HG03442 (cell line): ENCODE measurements around the gene HIVEP2.
A peak's percentile ranks its signal among the peaks of the same experiment; 100 is the strongest.

Experiments
- ATAC-seq: cut with Tn5 transposase; IDR thresholded peaks from one replicate; pipeline ENCODE4 v1.9.1; 2021; ENCODE audit warnings: mild to moderate bottlenecking, moderate library complexity; ENCODE audit not compliant: unreplicated experiment

HIVEP2 gene

GRCh38 chr6:142945446-142946180 is 637 bp upstream of the HIVEP2 start:
- ATAC-seq: no peak

GRCh38 chr6:142944124-142945048 is 590 bp downstream of the HIVEP2 start:
- ATAC-seq: no peak

- ATAC-seq: no peak
Measured at GRCh38 chr6:142943711-142944123, 1.3 kb downstream of the HIVEP2 start.

- no peak for ATAC-seq
Measured at GRCh38 chr6:142942805-142943227, 2.2 kb downstream of the HIVEP2 start.

- no peak for ATAC-seq
Measured at GRCh38 chr6:142942238-142942637, 2.7 kb downstream of the HIVEP2 start.

- ATAC-seq: no peak
Measured at GRCh38 chr6:142941018-142941417, 4.0 kb downstream of the HIVEP2 start.

- no peak for ATAC-seq
Measured at GRCh38 chr6:142940487-142940886, 4.5 kb downstream of the HIVEP2 start.

- ATAC-seq: no peak
Measured at GRCh38 chr6:142938510-142938909, 6.5 kb downstream of the HIVEP2 start.

- no peak for ATAC-seq
Measured at GRCh38 chr6:142937986-142938385, 7.0 kb downstream of the HIVEP2 start.

GRCh38 chr6:142935553-142936517 is 9.1 kb downstream of the HIVEP2 start:
- peak; percentile 46 for ATAC-seq

GRCh38 chr6:142934599-142934998 is 10.4 kb downstream of the HIVEP2 start:
- no peak for ATAC-seq

GRCh38 chr6:142934106-142934505 is 10.9 kb downstream of the HIVEP2 start:
- ATAC-seq: no peak

GRCh38 chr6:142933701-142934100 is 11.3 kb downstream of the HIVEP2 start:
- no peak for ATAC-seq

- peak; percentile 39 for ATAC-seq
Measured at GRCh38 chr6:142932889-142933288, 12.1 kb downstream of the HIVEP2 start.

- ATAC-seq: no peak
Measured at GRCh38 chr6:142929751-142930358, 15.1 kb downstream of the HIVEP2 start.

GRCh38 chr6:142927904-142928303 is 17.1 kb downstream of the HIVEP2 start:
- ATAC-seq: no peak

- no peak for ATAC-seq
Measured at GRCh38 chr6:142927271-142927580, 17.8 kb downstream of the HIVEP2 start.

GRCh38 chr6:142926494-142927270 is 18.3 kb downstream of the HIVEP2 start:
- peak; percentile 91 for ATAC-seq

GRCh38 chr6:142926177-142926493 is 18.8 kb downstream of the HIVEP2 start:
- ATAC-seq: no peak

GRCh38 chr6:142925575-142926110 is 19.3 kb downstream of the HIVEP2 start:
- no peak for ATAC-seq
